Effector CD4-positive, alpha-beta T cell (primary cell): ENCODE results near the gene KNTC1.
A peak's percentile ranks its signal among the peaks of the same experiment; 100 is the strongest.
"Not testable (repeated sequence)": the region's sequence is repeated elsewhere in the genome, so short reads cannot be mapped to it uniquely, and the experiment has no call there.

ENCODE experiments used
- DNase-seq: peaks from one replicate; pipeline ENCODE4 v3.0.0-alpha.2; 2020
- total RNA-seq: gene quantifications from one replicate; lab custom pipeline; 2026; lab: John Stamatoyannopoulos, UW

The KNTC1 gene
- total RNA-seq = 70.7 reads per million, percentile 76 among the genes with 10 or more reads in this experiment

- DNase-seq = peak; percentile 98
These were observed at the start of gene KNTC1, which contains the start of gene RSRC2 for GRCh38 chr12:122526683-122527477. KNTC1 (plus strand) TSS chr12:122527249; CDS start chr12:122530064, 2,815 bp downstream. RSRC2 (minus strand) TSS chr12:122526936; CDS start chr12:122526853, 83 bp downstream.

- no peak for DNase-seq
These were observed 46.3 kb upstream of the KNTC1 start for GRCh38 chr12:122480753-122481152.

- DNase-seq = no peak
These were observed 45.2 kb upstream of the KNTC1 start for GRCh38 chr12:122481861-122482260.

- DNase-seq = no peak
These were observed 43.1 kb upstream of the KNTC1 start for GRCh38 chr12:122483969-122484368.

GRCh38 chr12:122484385-122484784, 42.7 kb upstream of the KNTC1 start:
- not testable (repeated sequence) for DNase-seq

GRCh38 chr12:122486360-122486759, 40.7 kb upstream of the KNTC1 start:
- not testable (repeated sequence) for DNase-seq

GRCh38 chr12:122486805-122487426, 40.1 kb upstream of the KNTC1 start:
- no peak for DNase-seq

GRCh38 chr12:122487807-122488206, 39.2 kb upstream of the KNTC1 start:
- DNase-seq = not testable (repeated sequence)

- no peak for DNase-seq
These were observed 38.0 kb upstream of the KNTC1 start for GRCh38 chr12:122489038-122489437.

- no peak for DNase-seq
These were observed 35.1 kb upstream of the KNTC1 start for GRCh38 chr12:122491991-122492390.

GRCh38 chr12:122493222-122493621, 33.8 kb upstream of the KNTC1 start:
- not testable (repeated sequence) for DNase-seq

GRCh38 chr12:122495258-122495657, 31.8 kb upstream of the KNTC1 start:
- DNase-seq = no peak

- peak; percentile 17 for DNase-seq
These were observed 26.9 kb upstream of the KNTC1 start for GRCh38 chr12:122499991-122500684.

- peak; percentile 96 for DNase-seq
These were observed 26.2 kb upstream of the KNTC1 start, which contains the start of gene ZCCHC8 for GRCh38 chr12:122500685-122501488. ZCCHC8 (minus strand) TSS chr12:122500932; CDS start chr12:122500840, 92 bp downstream.

- no peak for DNase-seq
These were observed 25.5 kb upstream of the KNTC1 start for GRCh38 chr12:122501489-122501989.

GRCh38 chr12:122503147-122503751, 23.8 kb upstream of the KNTC1 start:
- DNase-seq = no peak

- DNase-seq = no peak
These were observed 23.1 kb upstream of the KNTC1 start for GRCh38 chr12:122503783-122504590.

GRCh38 chr12:122505419-122506051, 21.5 kb upstream of the KNTC1 start:
- DNase-seq = no peak

- no peak for DNase-seq
These were observed 20.6 kb upstream of the KNTC1 start for GRCh38 chr12:122506393-122506938.

- DNase-seq = no peak
These were observed 18.9 kb upstream of the KNTC1 start for GRCh38 chr12:122508163-122508562.
